PC-3 (cell line): ENCODE measurements around the gene CLEC18C.

Experiments
- CTCF ChIP-seq: fragments of 300-600 bp; sonication (generic); conservative IDR thresholded peaks from 2 replicates; pipeline ENCODE4 v1.5.1; 2017; ENCODE audit warnings: antibody characterized with exemption, low read depth, mild to moderate bottlenecking, low read length
- EZH2 ChIP-seq: fragments of 300-600 bp; sonication (generic); IDR thresholded peaks from one replicate; pipeline ENCODE4 v1.6.1; 2017; ENCODE audit warnings: antibody characterized with exemption, mild to moderate bottlenecking, low read length; ENCODE audit not compliant: unreplicated experiment
- EZH2phosphoT487 ChIP-seq: fragments of 300-600 bp; sonication (generic); IDR thresholded peaks from 2 replicates; pipeline ENCODE4 v1.6.1; 2018; ENCODE audit warnings: mild to moderate bottlenecking, antibody characterized with exemption, low read length, borderline replicate concordance

DNA sequence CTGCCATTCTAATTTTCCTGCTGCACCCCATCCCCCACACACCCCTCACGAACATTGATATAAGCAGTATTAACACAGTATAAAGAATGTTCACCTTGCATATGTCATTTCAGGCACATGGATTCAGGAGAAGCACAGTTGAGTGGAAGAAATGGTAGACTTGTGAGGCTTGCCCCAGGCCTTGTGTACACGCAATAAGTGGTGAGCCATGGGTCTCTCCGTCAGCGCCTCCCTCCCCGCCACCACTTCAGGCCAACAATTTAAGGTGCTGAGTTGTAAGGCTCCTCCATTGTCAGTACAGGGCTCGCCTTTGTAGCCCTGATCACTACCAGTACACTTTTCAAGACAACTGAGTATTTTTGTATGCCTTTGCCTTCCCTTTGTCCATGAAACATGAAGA is 12.2 kb upstream of the CLEC18C start:
- TF ChIP-seq CTCF, result no peak
- TF ChIP-seq EZH2phosphoT487, result no peak
- TF ChIP-seq EZH2, result no peak
